Gastroesophageal sphincter (tissue), 3 donors: ENCODE data around the gene BAIAP2L1.

Experiments used
- EP300 ChIP-seq: sonication (generic); formaldehyde crosslinking; IDR thresholded peaks from one replicate; pipeline ENCODE4 v1.6.1; 2017; ENCODE audit warnings: antibody characterized with exemption, mild to moderate bottlenecking
- POLR2A ChIP-seq, 2 donors: fragments of 450-650 bp; IDR thresholded peaks; one replicate each; pipeline ENCODE4 v1.6.1; 2017; ENCODE audit warnings: antibody characterized with exemption in 2 of 2, mild to moderate bottlenecking in 2 of 2, moderate library complexity in 1 of 2
- POLR2AphosphoS5 ChIP-seq: sonication (generic); formaldehyde crosslinking; IDR thresholded peaks from one replicate; pipeline ENCODE4 v1.6.1; 2017; ENCODE audit warnings: antibody characterized with exemption
- TF ChIP-seq, protein P1 (sequence below), 4 experiments: fragments of 200-600 bp in 2 of 4; fragments of 450-650 bp in 2 of 4; sonication (generic) in 1 of 4; IDR thresholded peaks; one replicate each; pipeline ENCODE4 v1.5.1; 2017 to 2019; ENCODE audit warnings: antibody characterized with exemption in 4 of 4, mild to moderate bottlenecking in 2 of 4, moderate library complexity in 2 of 4

DNA sequence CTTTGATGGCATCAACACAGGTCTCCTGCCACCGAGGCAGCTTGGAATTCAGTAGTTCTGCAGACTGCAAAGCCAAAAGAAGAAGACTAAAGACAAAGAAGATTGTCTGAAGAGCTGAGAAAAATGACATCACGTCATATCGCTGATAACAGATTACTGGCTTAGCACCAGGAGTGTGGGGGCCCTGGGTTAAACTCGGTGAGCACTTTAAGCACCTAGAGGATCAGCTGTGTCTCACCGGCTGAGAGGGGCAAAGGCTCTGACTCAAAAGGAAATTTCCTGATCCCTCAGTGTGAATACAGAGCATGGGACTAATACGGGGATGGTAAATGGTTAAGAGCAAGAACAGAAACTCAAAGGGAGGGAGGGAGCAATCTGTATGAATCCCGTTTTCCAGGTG lies 88.7 kb downstream of the BAIAP2L1 start:
- TF ChIP-seq POLR2A (IDR thresholded peaks at IDR 0.05) (no peak), EP300 (no peak), POLR2AphosphoS5 (no peak)
- TF ChIP-seq, protein P1, sequence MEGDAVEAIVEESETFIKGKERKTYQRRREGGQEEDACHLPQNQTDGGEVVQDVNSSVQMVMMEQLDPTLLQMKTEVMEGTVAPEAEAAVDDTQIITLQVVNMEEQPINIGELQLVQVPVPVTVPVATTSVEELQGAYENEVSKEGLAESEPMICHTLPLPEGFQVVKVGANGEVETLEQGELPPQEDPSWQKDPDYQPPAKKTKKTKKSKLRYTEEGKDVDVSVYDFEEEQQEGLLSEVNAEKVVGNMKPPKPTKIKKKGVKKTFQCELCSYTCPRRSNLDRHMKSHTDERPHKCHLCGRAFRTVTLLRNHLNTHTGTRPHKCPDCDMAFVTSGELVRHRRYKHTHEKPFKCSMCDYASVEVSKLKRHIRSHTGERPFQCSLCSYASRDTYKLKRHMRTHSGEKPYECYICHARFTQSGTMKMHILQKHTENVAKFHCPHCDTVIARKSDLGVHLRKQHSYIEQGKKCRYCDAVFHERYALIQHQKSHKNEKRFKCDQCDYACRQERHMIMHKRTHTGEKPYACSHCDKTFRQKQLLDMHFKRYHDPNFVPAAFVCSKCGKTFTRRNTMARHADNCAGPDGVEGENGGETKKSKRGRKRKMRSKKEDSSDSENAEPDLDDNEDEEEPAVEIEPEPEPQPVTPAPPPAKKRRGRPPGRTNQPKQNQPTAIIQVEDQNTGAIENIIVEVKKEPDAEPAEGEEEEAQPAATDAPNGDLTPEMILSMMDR (IDR thresholded peaks at IDR 0.05) = no peak
